IMR-90 (cell line): Measurements from ENCODE around the gene BCL2L12. TPM values are rescaled to one million over a fixed set of nuclear protein-coding genes. Genes with fewer than 3 reads are reported as not detected.

Experiments
- ATAC-seq: fragments of 200-7000 bp; cut with Tn5 transposase; 2 replicates; pipeline ENCODE4 v1.9.1; 2020; ENCODE audit warnings: low read depth, mild to moderate bottlenecking, moderate library complexity
- BruUV-seq: library from RNA; stranded (reverse); fragments of 400-500 nt; replicated peaks from 2 replicates; lab custom pipeline; 2021; lab: Mats Ljungman, UMichigan
- CTCF ChIA-PET: fragments of 300-600 bp; formaldehyde crosslinking; extraction: SDS; loops from one replicate; lab custom pipeline; 2021; ENCODE audit warnings: antibody characterized with exemption; lab: Yijun Ruan, JAX
- POLR2A ChIA-PET: fragments of 300-600 bp; sonication (Branson Sonifier 250); formaldehyde crosslinking; loops from one replicate; lab custom pipeline; 2022; ENCODE audit warnings: antibody characterized with exemption; ENCODE audit not compliant: unreplicated experiment; lab: Charles Lee
- DNase-seq: peaks from one replicate; pipeline ENCODE4 v3.0.0; 2013
- H2AFZ ChIP-seq: replicated peaks from 2 replicates; pipeline ENCODE3; 2013; ENCODE audit warnings: low read length, mild to moderate bottlenecking; ENCODE audit not compliant: poor library complexity
- H2AK5ac ChIP-seq: 2 replicates; pipeline ENCODE4 v1.6.1; 2013; ENCODE audit warnings: low read depth, low read length, inconsistent platforms
- H2AK9ac ChIP-seq: replicated peaks from 2 replicates; pipeline ENCODE3; 2013; ENCODE audit warnings: mild to moderate bottlenecking, low read depth, low read length, moderate library complexity; ENCODE audit not compliant: poor library complexity
- H2BK120ac ChIP-seq: 2 replicates; pipeline ENCODE4 v1.6.1; 2013; ENCODE audit warnings: low read depth, low read length, inconsistent platforms
- H2BK15ac ChIP-seq: 3 replicates; pipeline ENCODE4 v1.6.1; 2013; ENCODE audit warnings: low read depth, low read length, inconsistent platforms
- H2BK20ac ChIP-seq: 2 replicates; pipeline ENCODE4 v1.6.1; 2013; ENCODE audit warnings: low read depth, mild to moderate bottlenecking, inconsistent platforms, low read length, moderate library complexity
- H2BK5ac ChIP-seq: 2 replicates; pipeline ENCODE4 v1.6.1; 2013; ENCODE audit warnings: mild to moderate bottlenecking, low read depth, low read length, inconsistent platforms; ENCODE audit not compliant: poor library complexity, severe bottlenecking
- H3K14ac ChIP-seq: replicated peaks from 2 replicates; pipeline ENCODE4 v1.6.1; 2013; ENCODE audit warnings: low read depth, low read length, inconsistent platforms
- H3K18ac ChIP-seq: 2 replicates; pipeline ENCODE4 v1.6.1; 2013; ENCODE audit warnings: low read depth, low read length, control low read depth
- H3K23ac ChIP-seq: 2 replicates; pipeline ENCODE4 v1.6.1; 2013; ENCODE audit warnings: low read depth, low read length, inconsistent platforms
- H3K27ac ChIP-seq: 2 replicates; pipeline ENCODE4 v1.5.1; 2013; ENCODE audit warnings: mild to moderate bottlenecking, control low read depth, low read length; ENCODE audit not compliant: insufficient read depth
- H3K27me3 ChIP-seq: 2 replicates; pipeline ENCODE4 v1.6.1; 2013; ENCODE audit warnings: low read length; ENCODE audit not compliant: control insufficient read depth, insufficient read depth
- H3K36me3 ChIP-seq: 2 replicates; pipeline ENCODE4 v1.6.1; 2013; ENCODE audit warnings: low read length, mixed read lengths; ENCODE audit not compliant: control insufficient read depth, insufficient read depth
- H3K4ac ChIP-seq: 2 replicates; pipeline ENCODE4 v1.6.1; 2013; ENCODE audit warnings: low read depth, low read length, inconsistent platforms
- H3K4me1 ChIP-seq: 2 replicates; pipeline ENCODE4 v1.6.1; 2013; ENCODE audit warnings: low read length, mixed read lengths; ENCODE audit not compliant: control insufficient read depth, insufficient read depth
- H3K4me2 ChIP-seq: 2 replicates; pipeline ENCODE4 v1.6.1; 2013; ENCODE audit warnings: low read depth, mild to moderate bottlenecking, control low read depth, low read length, moderate library complexity
- H3K4me3 ChIP-seq: 2 replicates; pipeline ENCODE4 v1.5.1; 2013; ENCODE audit warnings: low read depth, mild to moderate bottlenecking, control low read depth, low read length, moderate library complexity; ENCODE audit not compliant: insufficient read depth
- H3K56ac ChIP-seq: 2 replicates; pipeline ENCODE4 v1.6.1; 2013; ENCODE audit warnings: low read length, inconsistent platforms; ENCODE audit not compliant: insufficient read depth; ENCODE audit errors: extremely low read depth
- H3K79me1 ChIP-seq, 2 experiments: 2 replicates each; pipeline ENCODE4 v1.6.1; 2013; ENCODE audit warnings: low read length in 2 of 2, inconsistent platforms in 1 of 2, low read depth in 1 of 2
- H3K9ac ChIP-seq: 2 replicates; pipeline ENCODE4 v1.6.1; 2013; ENCODE audit warnings: low read depth, low read length, control low read depth
- H3K9me1 ChIP-seq: 2 replicates; pipeline ENCODE4 v1.6.1; 2013; ENCODE audit warnings: low read length, inconsistent platforms; ENCODE audit not compliant: insufficient read depth
- H3K9me3 ChIP-seq: 2 replicates; pipeline ENCODE4 v1.6.1; 2013; ENCODE audit warnings: low read length; ENCODE audit not compliant: control insufficient read depth, insufficient read depth
- H4K20me1 ChIP-seq: 2 replicates; pipeline ENCODE4 v1.6.1; 2013; ENCODE audit warnings: low read length, inconsistent platforms; ENCODE audit not compliant: insufficient read depth
- H4K5ac ChIP-seq: 2 replicates; pipeline ENCODE4 v1.6.1; 2013; ENCODE audit warnings: mild to moderate bottlenecking, low read depth, low read length, control low read depth
- H4K8ac ChIP-seq, 2 experiments: 2 replicates each; pipeline ENCODE4 v1.6.1; 2013; ENCODE audit warnings: low read depth in 2 of 2, low read length in 2 of 2, control low read depth in 1 of 2, inconsistent platforms in 1 of 2
- H4K91ac ChIP-seq: 2 replicates; pipeline ENCODE4 v1.6.1; 2013; ENCODE audit warnings: low read depth, low read length, inconsistent platforms; ENCODE audit not compliant: insufficient read depth
- BHLHE40 ChIP-seq: fragments of 150-350 bp; IDR thresholded peaks from 2 replicates; pipeline ENCODE4 v1.6.1; 2016; ENCODE audit warnings: mild to moderate bottlenecking, low read depth, low read length
- MXI1 ChIP-seq: IDR thresholded peaks from 2 replicates; pipeline ENCODE4 v1.6.1; 2012; ENCODE audit warnings: low read depth, mild to moderate bottlenecking, low read length, moderate library complexity, borderline replicate concordance
- NFE2L2 ChIP-seq: fragments of 150-350 bp; IDR thresholded peaks from 2 replicates; pipeline ENCODE4 v1.6.1; 2016; ENCODE audit warnings: low read depth, mild to moderate bottlenecking, low read length
- POLR2A ChIP-seq: IDR thresholded peaks from 2 replicates; pipeline ENCODE4 v1.6.1; 2012; ENCODE audit warnings: mild to moderate bottlenecking, low read depth, low read length
- RAD21 ChIP-seq: IDR thresholded peaks from 2 replicates; pipeline ENCODE4 v1.6.1; 2012; ENCODE audit warnings: low read length, improper control_type of control experiment
- RCOR1 ChIP-seq: IDR thresholded peaks from 2 replicates; pipeline ENCODE4 v1.6.1; 2012; ENCODE audit warnings: mild to moderate bottlenecking, low read length, improper control_type of control experiment; ENCODE audit not compliant: insufficient replicate concordance
- RFX5 ChIP-seq: IDR thresholded peaks from 2 replicates; pipeline ENCODE4 v1.8.0; 2012; ENCODE audit warnings: low read depth, mild to moderate bottlenecking, low read length, moderate library complexity
- WGBS, 2 experiments: methylation state at CpG; one replicate each; pipeline versions ENCODE4 v1.1.5 to v1.1.7; 2013; ENCODE audit warnings: missing lambda C conversion rate in 2 of 2; ENCODE audit not compliant: insufficient read length in 1 of 2; ENCODE audit errors: extremely low coverage in 2 of 2; 5-methylcytosine and 5-hydroxymethylcytosine counted together
- dilution Hi-C: fragments of 300-500 bp; cut with HindIII; formaldehyde crosslinking; loops from one replicate; pipeline ENCODE4 v1.14.3; 2018; ENCODE audit warnings: low sequenced_read_pairs; ENCODE audit not compliant: unreplicated experiment
- in situ Hi-C: fragments of 300-500 bp; cut with MboI; formaldehyde crosslinking; loops from 3 replicates; pipeline ENCODE4 v1.14.3; 2019; ENCODE audit warnings: low sequenced_read_pairs, inconsistent platforms, mixed read lengths
- intact Hi-C: fragments of 100-400 bp; cut with micrococcal nuclease; formaldehyde crosslinking; loops from 2 replicates; pipeline ENCODE4 v1.10.0; 2022
- polyA plus RNA-seq, 3 experiments: library from polyadenylated mRNA; depleted of rRNA; stranded (reverse); fragments of >200 nt; gene quantifications; 2 replicates each; pipeline ENCODE4 v1.2.3, GENCODE V29; 2012; ENCODE audit warnings: low replicate concordance in 1 of 3
- total RNA-seq: library from RNA; depleted of rRNA; stranded (reverse); fragments of >200 nt; gene quantifications from 2 replicates; pipeline ENCODE4 v1.2.3, GENCODE V29; 2012
- TF ChIP-seq, protein P1 (sequence below): fragments of 150-350 bp; IDR thresholded peaks from 2 replicates; pipeline ENCODE4 v1.6.1; 2017; ENCODE audit warnings: mild to moderate bottlenecking, antibody characterized with exemption, low read length, low read depth
- TF ChIP-seq, protein P2 (sequence below): conservative IDR thresholded peaks from 2 replicates; pipeline ENCODE4 v1.5.1; 2012; ENCODE audit warnings: mild to moderate bottlenecking, low read depth, low read length, improper control_type of control experiment
- TF ChIP-seq, protein P3 (sequence below): fragments of 150-350 bp; IDR thresholded peaks from 2 replicates; pipeline ENCODE4 v1.6.1; 2016; ENCODE audit warnings: low read depth, mild to moderate bottlenecking, low read length, moderate library complexity, borderline replicate concordance

Gene BCL2L12
- total and polyA plus RNA-seq, 2 of the 4 experiments (the other 2 are of a cell fraction) = 3.9 to 32.6 TPM

DNA sequence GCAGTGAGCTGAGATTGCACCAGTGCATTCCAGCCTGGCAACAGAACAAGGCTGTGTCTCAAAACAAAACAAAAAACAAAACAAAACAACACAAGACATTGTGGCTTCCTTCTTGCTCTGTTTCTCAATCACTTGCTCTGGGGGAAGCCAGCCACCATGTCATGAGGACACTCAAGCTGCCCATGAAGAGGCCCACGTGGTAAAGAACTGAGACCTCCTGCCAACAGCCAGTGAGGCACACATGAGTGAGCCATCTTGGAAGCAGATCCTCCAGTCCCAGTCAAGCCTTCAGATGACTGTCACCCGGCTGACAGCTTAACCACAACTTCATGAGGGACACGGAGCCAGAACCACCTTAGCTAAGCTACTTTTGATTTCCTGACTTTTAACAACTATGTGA, 50.4 kb downstream of the BCL2L12 start:
- Histone ChIP-seq H2AK9ac (no peak overlapping the region), H3K27ac (no peak overlapping the region), H4K20me1 (no peaks in the 10 kb centered on the region), H3K9me3 (no peaks in the 10 kb centered on the region), H3K9me1 (peaks cover 10% of the 10 kb centered on the region; the same call in 1 of the 2 replicates), H3K23ac (no peak overlapping the region), H3K79me1 (no peaks in the 10 kb centered on the region; a peak in 1 of 4 replicates), H3K36me3 (peaks cover 10% of the 10 kb centered on the region), H4K8ac (no peak overlapping the region), H3K4ac (no peak overlapping the region), H3K4me2 (no peak overlapping the region), H3K18ac (no peak overlapping the region), H3K56ac (no peak overlapping the region; the same call in 1 of the 2 replicates), H2BK120ac (no peak overlapping the region), H3K4me1 (no peaks in the 10 kb centered on the region), H2AK5ac (0 out of 2 replicates have a peak overlapping the region, but pooled peaks have one; percentile 5), H2BK5ac (no peak overlapping the region), H3K14ac (no peak overlapping the region), H4K91ac (no peak overlapping the region), H2AFZ (peak overlapping the region; percentile 18), H3K9ac (no peak overlapping the region), H3K4me3 (no peak overlapping the region), H2BK15ac (no peak overlapping the region), H2BK20ac (no peak overlapping the region), H4K5ac (no peak overlapping the region), H3K27me3 (no peaks in the 10 kb centered on the region)
- no peak for DNase-seq
- 57% methylated on average over 1 of the region's 3 CpGs; no CpG with 5 or more reads in 1 of the 2 experiments for WGBS, 2 experiments
- ChIA-PET POLR2A (no interaction called here), CTCF (interaction anchor here (0.6 kb wide), 1 partner anchor 13 kb away, joined by 4 read pairs; no protein-coding TSS in a partner anchor)
- dilution Hi-C loops (no loop called here), intact Hi-C loops (loop anchor here (10.0 kb wide), 1 partner anchor 99 kb away; the partner anchor contains the start of genes FUZ and MED25), in situ Hi-C loops (no loop called here)
- BruUV-seq = no TSS peak
- ATAC-seq = no peak
- TF ChIP-seq BHLHE40 (no peak), POLR2A (no peak), NFE2L2 (no peak), RFX5 (no peak), RAD21 (no peak), RCOR1 (no peak), MXI1 (no peak)
- TF ChIP-seq, protein P1, sequence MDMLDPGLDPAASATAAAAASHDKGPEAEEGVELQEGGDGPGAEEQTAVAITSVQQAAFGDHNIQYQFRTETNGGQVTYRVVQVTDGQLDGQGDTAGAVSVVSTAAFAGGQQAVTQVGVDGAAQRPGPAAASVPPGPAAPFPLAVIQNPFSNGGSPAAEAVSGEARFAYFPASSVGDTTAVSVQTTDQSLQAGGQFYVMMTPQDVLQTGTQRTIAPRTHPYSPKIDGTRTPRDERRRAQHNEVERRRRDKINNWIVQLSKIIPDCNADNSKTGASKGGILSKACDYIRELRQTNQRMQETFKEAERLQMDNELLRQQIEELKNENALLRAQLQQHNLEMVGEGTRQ = no peak
- TF ChIP-seq, protein P2, sequence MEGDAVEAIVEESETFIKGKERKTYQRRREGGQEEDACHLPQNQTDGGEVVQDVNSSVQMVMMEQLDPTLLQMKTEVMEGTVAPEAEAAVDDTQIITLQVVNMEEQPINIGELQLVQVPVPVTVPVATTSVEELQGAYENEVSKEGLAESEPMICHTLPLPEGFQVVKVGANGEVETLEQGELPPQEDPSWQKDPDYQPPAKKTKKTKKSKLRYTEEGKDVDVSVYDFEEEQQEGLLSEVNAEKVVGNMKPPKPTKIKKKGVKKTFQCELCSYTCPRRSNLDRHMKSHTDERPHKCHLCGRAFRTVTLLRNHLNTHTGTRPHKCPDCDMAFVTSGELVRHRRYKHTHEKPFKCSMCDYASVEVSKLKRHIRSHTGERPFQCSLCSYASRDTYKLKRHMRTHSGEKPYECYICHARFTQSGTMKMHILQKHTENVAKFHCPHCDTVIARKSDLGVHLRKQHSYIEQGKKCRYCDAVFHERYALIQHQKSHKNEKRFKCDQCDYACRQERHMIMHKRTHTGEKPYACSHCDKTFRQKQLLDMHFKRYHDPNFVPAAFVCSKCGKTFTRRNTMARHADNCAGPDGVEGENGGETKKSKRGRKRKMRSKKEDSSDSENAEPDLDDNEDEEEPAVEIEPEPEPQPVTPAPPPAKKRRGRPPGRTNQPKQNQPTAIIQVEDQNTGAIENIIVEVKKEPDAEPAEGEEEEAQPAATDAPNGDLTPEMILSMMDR = no peak
- TF ChIP-seq, protein P3, sequence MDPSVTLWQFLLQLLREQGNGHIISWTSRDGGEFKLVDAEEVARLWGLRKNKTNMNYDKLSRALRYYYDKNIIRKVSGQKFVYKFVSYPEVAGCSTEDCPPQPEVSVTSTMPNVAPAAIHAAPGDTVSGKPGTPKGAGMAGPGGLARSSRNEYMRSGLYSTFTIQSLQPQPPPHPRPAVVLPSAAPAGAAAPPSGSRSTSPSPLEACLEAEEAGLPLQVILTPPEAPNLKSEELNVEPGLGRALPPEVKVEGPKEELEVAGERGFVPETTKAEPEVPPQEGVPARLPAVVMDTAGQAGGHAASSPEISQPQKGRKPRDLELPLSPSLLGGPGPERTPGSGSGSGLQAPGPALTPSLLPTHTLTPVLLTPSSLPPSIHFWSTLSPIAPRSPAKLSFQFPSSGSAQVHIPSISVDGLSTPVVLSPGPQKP = no peak
